ENCODE measurements around the gene PSME1.

The PSME1 gene

DNA sequence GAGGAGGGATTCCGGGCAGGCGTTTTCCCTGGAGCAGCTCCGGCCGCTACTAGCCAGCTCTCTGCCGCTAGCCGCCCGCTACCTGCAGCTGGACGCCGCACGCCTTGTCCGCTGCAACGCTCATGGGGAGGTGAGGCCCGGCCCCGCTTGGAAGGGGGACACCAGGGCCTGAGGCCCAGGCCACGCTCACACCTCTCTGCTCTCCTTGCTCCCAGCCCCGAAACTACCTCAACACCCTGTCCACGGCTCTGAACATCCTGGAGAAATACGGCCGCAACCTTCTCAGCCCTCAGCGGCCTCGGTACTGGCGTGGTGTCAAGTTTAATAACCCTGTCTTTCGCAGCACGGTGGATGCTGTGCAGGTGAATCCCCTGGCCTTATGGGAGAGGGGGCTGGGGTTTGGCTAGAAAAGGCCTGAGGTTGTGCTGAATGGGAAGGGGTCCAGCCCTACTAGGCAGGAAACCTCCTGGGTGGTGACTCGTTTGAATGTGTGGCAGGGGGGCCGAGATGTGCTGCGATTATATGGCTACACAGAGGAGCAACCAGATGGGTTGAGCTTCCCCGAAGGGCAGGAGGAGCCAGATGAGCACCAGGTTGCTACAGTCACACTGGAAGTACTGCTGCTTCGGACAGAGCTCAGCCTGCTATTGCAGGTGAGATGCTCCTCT lies 11.9 kb downstream of the PSME1 start:
- DNase-seq = no peak

DNA sequence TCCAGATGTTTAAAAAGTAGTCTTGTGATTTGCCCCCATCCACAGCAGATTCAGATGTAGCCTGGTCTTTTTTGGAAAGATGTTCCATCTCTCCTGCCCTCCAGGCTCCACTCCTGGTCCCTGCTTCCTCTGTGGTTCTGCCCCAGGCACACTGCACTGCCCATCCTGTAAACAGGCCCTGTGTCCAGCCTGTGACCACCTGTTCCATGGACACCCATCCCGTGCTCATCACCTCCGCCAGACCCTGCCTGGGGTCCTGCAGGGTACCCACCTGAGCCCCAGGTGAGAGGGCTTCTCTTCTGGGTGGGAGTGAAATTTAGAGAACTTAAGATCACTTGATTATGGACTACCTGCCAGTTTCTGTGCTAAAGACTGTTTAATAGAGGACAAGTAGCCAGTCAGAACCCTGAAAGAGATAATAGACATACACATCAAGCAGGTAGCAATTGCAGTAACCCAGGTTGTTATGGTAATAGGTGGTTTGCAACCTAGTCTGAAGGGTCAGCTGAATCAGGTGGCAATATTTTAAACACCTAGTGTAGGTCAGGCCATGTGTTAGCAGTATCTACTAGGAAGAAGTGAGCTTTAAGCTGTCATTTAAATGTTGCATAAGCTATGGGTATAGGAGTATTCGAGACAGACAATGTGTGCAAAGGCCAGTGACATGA lies 13.4 kb downstream of the PSME1 start:
- DNase-seq = no peak

DNA sequence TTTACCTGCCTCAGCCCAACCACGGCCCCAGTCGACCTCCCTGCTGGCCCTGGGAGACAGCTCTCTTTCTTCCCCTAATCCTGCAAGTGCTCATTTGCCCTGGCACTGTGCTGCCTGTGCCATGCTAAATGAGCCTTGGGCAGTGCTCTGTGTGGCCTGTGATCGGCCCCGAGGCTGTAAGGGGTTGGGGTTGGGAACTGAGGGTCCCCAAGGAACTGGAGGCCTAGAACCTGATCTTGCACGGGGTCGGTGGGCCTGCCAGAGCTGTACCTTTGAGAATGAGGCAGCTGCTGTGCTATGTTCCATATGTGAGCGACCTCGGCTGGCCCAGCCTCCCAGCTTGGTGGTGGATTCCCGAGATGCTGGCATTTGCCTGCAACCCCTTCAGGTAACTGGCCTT lies 14.1 kb downstream of the PSME1 start:
- DNase-seq = no peak

DNA sequence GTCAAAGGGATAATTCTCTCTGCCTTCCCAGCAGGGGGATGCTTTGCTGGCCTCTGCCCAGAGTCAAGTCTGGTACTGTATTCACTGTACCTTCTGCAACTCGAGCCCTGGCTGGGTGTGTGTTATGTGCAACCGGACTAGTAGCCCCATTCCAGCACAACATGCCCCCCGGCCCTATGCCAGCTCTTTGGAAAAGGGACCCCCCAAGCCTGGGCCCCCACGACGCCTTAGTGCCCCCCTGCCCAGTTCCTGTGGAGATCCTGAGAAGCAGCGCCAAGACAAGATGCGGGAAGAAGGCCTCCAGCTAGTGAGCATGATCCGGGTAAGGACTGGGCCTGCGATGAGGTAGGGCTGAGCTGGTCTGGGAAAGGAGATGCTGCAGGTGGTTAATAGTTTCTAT lies 14.6 kb downstream of the PSME1 start:
- no peak for DNase-seq

DNA sequence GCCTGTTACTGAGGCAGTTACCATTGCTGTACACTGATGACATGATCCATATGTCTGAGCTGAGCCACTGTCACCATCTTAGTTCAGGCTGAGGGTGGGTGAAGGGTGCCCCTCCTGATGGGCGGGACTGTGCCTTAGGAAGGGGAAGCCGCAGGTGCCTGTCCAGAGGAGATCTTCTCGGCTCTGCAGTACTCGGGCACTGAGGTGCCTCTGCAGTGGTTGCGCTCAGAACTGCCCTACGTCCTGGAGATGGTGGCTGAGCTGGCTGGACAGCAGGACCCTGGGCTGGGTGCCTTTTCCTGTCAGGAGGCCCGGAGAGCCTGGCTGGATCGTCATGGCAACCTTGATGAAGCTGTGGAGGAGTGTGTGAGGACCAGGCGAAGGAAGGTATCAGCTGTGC lies 15.0 kb downstream of the PSME1 start:
- DNase-seq = no peak

DNA sequence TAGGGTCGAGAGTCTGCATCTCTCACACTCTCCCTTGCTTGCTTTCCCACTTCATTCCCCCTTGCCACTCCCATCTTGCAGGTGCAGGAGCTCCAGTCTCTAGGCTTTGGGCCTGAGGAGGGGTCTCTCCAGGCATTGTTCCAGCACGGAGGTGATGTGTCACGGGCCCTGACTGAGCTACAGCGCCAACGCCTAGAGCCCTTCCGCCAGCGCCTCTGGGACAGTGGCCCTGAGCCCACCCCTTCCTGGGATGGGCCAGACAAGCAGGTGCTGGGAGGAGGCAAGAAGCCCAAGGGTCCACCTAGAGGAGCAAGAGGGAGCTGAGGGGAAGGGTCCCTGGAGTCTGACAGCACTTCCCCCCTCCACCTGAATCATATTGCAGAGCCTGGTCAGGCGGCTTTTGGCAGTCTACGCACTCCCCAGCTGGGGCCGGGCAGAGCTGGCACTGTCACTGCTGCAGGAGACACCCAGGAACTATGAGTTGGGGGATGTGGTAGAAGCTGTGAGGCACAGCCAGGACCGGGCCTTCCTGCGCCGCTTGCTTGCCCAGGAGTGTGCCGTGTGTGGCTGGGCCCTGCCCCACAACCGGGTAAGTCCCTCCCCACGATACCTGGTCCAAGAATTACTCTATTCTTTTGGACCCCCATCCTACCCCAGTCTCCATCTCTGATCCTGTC lies 15.5 kb downstream of the PSME1 start:
- no peak for DNase-seq

DNA sequence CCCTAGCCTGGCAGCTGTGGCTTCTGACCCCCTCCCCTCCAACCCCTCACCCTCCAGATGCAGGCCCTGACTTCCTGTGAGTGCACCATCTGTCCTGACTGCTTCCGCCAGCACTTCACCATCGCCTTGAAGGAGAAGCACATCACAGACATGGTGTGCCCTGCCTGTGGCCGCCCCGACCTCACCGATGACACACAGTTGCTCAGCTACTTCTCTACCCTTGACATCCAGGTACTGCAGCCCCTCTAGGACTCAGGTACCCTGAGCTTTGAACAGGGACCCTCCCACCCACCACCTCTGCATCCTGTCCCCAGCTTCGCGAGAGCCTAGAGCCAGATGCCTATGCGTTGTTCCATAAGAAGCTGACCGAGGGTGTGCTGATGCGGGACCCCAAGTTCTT lies 19.1 kb downstream of the PSME1 start:
- no peak for DNase-seq

DNA sequence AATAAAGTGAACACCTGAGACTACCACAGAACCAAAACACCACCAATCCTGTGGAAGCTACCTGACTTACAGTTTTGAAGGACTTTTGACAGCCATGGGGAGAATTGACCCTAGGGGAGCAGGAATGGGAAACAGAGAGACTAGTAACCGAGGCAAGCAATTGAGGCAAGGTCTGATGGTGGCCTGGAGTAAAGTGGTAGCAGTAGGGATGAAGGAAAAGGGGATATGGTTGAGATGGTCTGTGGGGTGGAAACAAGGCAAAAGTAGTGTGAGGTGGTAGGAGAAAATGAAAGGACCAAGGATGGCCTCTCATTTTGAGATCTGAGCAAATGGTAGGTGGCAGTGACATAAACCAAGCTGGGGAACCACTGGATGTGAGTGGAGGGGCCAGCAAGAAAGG lies 20.8 kb downstream of the PSME1 start:
- no peak for DNase-seq

DNA sequence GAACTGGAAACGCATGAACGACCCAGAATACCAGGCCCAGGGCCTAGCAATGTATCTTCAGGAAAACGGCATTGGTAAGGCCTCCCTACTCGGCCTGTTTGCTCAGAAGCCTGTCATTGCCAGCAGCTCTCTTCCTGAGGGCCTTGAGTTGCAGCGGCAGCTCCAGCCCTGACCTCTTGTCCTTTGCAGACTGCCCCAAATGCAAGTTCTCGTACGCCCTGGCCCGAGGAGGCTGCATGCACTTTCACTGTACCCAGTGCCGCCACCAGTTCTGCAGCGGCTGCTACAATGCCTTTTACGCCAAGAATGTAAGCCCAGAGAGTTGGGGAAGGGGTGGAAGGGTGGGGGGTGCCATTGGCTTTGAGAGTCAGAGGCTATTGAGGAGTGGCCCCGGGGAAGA lies 21.3 kb downstream of the PSME1 start:
- no peak for DNase-seq

DNA sequence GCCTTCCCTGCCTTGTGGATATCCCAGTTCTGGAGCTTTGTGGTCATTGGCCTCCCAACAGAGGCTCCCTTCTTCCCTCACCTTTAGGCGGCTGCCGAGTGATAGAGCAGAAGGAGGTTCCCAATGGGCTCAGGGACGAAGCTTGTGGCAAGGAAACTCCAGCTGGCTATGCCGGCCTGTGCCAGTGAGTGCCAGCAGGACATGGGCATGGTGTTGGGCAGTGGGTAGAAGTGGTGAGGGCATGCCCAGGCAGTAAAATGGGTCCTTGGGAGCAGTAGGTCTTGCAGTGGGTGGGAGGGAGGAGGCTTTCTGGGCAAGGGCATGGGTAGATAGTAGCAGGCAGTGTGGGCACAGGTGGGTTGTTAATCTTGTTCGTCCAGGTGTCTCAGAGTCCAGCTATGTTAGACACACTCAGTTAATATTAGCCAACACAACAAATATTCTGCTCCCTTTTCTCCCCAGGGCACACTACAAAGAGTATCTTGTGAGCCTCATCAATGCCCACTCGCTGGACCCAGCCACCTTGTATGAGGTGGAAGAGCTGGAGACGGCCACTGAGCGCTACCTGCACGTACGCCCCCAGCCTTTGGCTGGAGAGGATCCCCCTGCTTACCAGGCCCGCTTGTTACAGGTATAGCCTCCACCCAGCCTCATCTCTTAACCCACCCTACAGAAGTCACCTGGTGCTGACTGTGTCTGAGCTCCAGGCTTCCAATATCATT lies 23.9 kb downstream of the PSME1 start:
- no peak for DNase-seq

DNA sequence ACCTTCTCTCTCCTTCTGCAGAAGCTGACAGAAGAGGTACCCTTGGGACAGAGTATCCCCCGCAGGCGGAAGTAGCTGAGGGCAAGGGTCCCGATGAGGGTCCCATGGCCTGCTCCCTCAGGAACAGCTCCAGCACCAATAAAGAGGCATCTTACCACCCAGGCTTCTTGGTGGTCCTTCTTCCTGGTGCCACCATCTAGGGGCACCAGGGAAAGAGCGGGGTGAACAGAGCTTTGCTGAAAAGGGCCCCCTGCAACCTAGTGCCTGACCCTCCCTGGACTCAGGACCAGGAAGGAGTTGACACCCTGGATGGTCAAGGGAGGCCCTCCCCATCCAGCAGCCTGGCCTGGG lies 24.5 kb downstream of the PSME1 start:
- no peak for DNase-seq

DNA sequence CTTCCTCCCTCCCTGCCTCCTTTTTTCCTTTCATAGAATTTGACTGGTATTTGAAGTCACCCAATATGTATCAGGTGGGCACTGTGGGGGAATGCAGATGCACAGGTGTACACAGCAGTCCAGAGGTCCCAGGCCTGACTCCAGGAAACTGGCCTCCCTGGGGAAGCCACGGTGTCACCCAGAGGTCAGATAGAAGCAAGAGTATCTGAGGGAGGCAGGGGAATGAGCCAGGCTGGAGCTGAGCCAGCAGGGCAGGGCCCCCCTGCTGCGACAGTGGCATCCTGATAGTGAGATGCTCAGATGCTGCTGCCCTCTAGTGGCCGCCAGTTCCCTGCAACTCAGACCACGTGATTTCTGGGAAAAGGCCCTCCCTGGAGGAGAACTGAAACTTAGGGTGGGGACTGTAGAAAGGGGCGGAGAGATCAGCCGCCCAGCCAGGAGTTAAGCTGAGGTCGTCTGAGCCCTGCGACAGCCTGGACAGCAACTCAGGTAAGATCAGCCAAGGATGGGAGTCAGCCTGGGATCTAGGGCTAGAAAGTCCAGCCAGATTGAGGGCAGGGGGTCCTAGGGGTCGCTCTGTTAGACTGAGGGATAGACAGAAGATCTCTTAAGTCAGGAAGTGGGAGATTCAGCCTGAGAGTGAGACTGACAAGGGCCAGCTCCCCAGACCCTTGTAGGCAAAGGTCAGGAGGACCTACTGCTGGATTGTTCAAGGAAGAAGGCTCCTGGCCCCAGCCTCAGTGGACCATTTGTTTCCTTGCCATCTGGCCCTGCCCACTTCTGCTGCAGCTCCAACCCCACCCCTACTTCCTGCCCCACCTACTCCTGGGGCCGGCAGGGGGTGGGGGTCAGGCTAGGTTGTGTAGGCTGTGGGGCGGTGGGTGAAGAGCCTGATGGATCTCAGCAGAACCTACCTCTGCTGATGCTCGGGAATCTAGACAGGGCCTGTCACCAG lies 25.1 kb downstream of the PSME1 start, which contains the start of gene IRF9:
Gene IRF9, plus strand, starts transcription at position 416 of the 955 bp plus-strand sequence. CDS start 880 bp downstream, outside the sequence.
- DNase-seq = peak; percentile 58

DNA sequence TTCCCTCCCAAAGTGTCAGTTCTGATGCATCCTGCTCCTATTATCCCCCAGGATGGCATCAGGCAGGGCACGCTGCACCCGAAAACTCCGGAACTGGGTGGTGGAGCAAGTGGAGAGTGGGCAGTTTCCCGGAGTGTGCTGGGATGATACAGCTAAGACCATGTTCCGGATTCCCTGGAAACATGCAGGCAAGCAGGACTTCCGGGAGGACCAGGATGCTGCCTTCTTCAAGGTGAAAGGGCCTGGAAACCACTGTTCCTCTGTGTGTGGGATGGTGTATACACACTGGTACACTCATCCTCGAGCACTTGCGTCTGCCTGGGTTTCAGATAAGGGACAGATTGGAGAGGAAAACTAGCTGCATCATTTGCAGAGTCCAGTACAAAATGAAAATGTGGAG lies 26.1 kb downstream of the PSME1 start:
- DNase-seq = no peak

DNA sequence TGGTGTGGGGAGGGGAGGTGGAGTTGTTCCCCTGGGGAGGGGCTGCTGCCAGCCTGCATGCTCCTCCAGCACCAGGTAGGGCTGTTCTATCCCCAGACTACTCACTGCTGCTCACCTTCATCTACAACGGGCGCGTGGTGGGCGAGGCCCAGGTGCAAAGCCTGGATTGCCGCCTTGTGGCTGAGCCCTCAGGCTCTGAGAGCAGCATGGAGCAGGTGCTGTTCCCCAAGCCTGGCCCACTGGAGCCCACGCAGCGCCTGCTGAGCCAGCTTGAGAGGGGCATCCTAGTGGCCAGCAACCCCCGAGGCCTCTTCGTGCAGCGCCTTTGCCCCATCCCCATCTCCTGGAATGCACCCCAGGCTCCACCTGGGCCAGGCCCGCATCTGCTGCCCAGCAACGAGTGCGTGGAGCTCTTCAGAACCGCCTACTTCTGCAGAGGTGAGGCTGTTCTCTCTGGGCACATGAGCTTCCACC lies 28.6 kb downstream of the PSME1 start:
- no peak for DNase-seq

DNA sequence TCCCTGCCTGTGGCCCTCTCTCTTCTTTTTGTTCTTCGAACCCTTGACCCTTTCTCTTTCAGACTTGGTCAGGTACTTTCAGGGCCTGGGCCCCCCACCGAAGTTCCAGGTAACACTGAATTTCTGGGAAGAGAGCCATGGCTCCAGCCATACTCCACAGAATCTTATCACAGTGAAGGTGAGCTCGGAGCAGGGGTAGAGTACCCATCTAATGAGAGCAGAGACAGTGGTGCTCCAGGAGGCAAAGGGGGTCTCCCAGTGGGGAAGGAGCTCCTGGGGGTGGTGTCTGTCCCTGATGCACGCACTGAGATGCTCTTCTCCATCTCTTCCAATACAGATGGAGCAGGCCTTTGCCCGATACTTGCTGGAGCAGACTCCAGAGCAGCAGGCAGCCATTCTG lies 29.8 kb downstream of the PSME1 start:
- no peak for DNase-seq

DNA sequence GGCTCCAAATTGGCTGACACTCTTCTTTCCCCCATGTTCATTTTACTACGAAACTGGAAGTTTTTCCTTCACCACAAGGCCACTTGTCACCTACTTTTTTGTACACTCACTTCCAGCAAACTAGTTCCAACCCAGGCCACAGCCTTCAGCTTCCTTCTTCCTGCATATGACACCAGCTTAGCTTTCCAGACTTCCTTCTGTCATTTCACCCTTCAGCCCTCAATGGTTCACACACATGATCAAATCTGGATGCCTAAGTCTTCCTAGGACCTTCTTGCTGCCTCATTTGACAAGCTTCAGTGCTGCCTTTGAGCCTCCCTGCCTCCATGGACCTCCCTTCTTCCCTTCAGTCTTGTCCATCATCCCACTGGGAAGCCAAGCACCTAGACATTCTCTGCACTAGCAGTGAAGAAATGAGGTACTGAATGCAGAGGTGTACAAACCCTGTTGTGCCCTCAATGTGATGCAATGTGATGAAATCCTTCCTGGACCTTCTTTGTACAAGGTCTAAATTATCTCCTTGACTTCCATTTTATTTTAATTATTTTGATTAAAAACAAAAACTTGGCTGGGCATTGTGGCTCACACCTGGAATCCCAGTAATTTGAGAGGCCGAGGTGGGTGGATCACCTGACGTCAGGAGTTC lies 31.6 kb downstream of the PSME1 start:
- no peak for DNase-seq

DNA sequence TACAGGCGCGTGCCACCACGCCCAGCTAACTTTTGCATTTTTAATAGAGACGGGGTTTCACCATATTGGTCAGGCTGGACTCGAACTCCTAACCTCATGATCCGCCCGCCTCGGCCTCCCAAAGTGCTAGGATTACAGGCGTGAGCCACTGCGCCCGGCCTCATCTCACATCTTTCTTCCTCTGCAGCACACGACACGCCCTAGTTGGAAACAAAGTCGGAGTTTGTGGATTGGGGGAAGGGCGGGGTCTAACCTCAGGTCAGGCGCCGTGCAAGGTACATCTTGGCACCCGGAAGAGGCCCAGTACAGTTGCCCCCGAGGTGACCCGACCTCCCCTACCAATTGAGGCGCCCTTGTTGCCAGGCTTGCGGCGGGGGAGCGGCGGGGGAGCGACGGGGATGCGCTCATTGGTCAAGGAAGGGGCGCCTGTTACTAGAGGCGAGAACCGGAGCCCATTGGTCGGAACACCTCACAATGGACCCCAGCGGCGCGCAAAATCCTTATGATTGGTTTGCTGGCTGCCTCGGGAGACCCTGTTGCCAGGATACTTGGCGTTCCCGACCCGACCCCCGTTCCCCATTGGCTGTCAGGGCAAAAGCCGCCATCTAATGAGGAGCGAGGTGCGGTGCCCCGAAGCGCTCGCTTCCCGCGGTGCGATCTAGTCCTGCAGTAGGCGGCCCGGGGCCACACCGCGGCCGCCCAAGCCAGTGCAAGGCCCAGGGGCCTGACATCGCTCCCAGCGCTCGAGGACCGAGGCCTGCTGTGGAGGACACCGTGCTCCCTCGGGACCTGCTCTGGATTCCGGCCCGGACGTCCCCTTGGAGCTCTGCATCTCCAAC lies 35.6 kb downstream of the PSME1 start, which contains the start of gene REC8:
Gene REC8, plus strand, starts transcription at position 659 of the 839 bp plus-strand sequence. CDS start 473 bp downstream, outside the sequence.
- DNase-seq = no peak

DNA sequence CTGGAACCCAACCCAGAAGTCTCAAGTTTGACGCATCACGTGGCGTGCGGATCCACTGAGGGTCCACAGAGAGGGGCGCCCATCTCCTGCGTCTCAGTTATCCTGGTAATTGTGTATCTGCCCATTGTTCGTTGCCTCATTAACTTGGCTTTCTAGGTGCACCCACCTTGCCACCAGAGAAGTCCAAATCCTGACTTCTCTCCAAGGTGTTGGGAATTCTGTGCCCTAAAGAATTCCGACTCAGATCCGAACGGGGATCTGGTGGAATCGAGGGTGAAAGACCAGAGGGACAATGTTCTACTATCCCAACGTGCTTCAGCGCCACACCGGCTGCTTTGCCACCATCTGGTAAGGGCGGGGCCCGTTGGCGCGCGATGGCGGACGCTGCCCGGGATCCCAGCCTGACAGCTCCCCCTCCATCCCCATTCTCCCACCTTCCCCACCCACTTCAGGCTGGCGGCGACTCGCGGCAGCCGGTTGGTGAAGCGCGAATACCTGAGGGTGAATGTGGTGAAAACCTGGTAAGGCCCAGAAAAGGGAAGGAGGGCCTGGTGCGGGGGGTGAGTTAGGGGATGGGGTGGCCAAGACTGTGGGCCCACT lies 36.4 kb downstream of the PSME1 start:
- no peak for DNase-seq

DNA sequence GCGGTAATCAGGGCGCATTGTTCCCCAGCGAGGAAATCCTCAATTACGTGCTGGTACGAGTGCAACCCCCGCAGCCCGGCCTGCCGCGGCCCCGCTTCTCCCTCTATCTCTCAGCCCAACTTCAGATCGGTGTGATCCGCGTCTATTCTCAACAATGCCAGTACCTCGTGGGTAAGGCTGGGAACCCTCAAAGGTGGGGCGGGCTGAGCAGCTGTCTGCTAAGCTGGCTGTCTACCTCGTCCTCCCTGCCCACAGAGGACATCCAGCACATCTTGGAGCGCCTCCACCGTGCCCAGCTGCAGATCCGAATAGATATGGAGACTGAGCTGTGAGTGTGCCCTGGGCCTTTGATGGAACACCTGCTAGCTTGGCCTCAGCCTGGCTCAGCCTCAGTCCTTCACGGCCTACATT lies 36.9 kb downstream of the PSME1 start:
- no peak for DNase-seq

DNA sequence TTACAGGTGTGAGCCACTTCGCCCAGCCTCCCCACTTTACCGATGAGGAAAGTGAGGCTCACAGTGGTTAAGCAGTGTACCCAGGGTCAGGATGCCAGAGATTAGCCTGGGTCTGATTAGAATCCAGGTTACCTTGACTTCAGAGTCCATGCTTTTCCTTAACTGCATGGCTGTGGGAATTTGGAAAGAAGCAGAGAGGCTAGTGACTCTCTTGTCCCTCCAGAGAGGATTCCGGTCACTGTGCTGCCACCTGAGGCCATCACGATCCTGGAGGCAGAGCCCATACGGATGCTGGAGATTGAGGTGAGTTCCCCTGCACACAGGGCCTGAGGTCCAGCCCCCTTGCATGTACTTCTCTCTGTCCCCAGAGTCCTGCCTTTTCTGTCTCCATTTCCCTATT lies 40.6 kb downstream of the PSME1 start:
- no peak for DNase-seq

Data from cortex of kidney (tissue), 1 donor.